ENCODE measurements around the gene PSAPL1.

Gene PSAPL1

DNA sequence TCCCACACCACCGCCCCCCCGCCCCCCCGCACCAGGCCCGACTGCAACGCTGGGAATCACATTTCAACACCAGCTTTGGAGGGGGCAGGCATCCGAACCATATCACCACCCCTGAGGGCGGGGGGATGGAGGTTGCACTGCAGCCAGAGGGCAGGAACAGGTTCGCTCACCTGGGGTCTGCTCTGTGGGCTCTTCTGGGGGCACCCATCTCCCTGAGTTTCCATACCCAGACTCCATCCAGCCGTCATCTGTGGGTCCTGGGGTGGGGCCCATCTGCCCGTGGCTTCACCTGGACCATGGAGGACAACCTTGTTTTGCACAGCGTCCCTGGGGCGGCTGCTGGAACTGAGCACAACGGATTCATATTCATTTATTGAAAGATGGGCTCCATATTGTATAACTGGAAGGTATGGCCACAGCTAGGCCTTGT lies 6.9 kb downstream of the PSAPL1 start:
- no peak overlapping the region for H3K4me3 ChIP-seq (ENCODE audit: low read depth, low read length)
- TF ChIP-seq, protein P1, sequence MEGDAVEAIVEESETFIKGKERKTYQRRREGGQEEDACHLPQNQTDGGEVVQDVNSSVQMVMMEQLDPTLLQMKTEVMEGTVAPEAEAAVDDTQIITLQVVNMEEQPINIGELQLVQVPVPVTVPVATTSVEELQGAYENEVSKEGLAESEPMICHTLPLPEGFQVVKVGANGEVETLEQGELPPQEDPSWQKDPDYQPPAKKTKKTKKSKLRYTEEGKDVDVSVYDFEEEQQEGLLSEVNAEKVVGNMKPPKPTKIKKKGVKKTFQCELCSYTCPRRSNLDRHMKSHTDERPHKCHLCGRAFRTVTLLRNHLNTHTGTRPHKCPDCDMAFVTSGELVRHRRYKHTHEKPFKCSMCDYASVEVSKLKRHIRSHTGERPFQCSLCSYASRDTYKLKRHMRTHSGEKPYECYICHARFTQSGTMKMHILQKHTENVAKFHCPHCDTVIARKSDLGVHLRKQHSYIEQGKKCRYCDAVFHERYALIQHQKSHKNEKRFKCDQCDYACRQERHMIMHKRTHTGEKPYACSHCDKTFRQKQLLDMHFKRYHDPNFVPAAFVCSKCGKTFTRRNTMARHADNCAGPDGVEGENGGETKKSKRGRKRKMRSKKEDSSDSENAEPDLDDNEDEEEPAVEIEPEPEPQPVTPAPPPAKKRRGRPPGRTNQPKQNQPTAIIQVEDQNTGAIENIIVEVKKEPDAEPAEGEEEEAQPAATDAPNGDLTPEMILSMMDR (IDR thresholded peaks at IDR 0.05; ENCODE audit: low read depth, low read length) = no peak

DNA sequence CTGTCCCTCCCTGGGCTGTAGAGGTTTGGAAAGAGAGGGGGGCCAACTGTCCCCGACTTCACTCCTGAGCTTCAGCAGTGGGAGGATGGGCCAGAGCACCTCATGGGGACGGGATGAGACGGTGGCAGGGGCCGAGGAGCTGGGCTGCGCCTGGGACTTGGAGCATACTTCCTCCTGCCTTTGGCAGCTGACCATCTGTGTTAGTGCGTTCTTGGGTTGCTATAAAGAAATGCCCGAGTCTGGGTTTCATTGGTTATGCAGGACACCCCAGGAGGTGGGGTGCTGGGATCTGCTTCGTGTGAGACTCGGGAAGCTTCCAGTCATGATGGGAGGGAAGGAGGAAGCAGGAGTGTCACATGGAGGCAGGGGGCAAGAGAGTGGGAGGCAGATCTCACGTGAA lies 7.4 kb downstream of the PSAPL1 start:
- TF ChIP-seq, protein P1 (IDR thresholded peaks at IDR 0.05; ENCODE audit: low read depth, low read length) = no peak
- H3K4me3 ChIP-seq (ENCODE audit: low read depth, low read length) = no peak overlapping the region

DNA sequence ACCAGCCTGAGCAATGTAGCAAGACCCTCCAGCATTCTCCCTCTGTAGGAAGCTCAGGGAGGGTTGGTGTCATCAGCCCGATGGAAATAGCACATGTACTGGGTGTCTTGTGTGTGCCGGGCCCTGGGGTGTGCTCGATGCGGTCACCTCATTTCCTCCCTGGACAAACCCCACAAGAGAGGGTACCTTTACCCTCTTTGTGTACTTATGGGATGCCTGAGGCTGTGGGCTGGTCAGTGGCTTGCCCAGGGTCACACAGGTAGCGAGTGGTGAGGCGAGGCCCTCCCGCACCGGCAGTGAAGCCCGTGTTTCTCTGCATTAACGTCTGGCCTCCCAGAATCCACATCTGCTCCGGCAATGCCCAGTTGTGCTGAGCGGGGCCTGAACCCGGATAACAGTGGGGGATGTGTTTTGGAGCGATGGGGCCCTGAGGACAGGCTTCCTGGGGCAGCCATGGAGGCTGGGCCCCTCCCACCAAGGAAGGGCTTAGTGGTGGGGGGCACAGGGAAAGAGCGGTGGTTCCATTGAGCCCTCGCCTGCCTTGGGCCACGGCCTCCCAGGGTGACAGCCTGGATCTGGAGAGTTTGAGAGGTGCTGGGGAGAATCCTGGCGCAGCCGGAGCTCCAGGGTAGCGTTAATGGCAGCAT lies 8.1 kb downstream of the PSAPL1 start:
- no peak overlapping the region for H3K4me3 ChIP-seq (ENCODE audit: low read depth, low read length)
- TF ChIP-seq, protein P1 (IDR thresholded peaks at IDR 0.05; ENCODE audit: low read depth, low read length) = no peak

DNA sequence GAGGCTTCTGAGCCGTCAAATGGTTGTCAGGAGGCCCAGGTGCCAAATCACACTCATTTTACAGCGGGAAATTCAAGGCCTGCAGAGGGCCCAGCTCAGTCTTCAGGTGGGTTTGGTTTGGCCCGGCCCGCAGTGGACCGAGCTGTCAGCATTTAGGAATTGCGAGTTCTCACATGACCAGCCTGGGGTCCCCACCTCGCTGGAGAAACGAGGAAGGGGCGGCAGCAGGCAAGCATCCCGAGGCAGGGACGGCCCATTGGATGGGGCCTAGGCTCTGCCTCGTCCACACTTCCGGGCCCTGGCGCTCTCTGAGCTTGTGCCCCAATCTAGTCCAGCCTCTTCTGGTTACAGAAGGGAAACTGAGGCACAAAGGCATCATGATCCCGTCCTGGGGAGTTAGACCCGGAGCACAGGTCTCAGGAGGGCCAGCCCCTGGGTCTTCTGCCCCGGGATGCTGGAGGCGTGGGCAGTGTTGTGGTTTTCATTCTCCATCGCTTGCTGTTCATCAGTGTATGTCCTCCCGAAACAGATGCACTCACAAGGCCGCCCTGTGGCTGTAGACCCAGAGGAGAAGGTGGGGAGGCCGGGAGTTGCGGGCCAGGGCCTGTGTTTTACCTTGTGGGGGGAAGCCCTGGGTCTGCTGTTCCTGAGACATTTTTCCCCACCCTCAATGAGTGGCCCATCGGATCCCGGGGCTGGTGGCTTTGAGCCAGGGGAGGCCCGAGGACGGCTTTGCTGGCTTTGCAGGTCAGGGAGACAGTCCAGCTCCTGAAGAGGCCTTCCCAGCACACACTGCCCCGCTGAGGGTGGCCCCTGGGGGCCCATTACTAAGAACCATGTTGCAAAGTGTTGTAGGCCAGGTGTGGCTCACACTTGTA lies 8.9 kb downstream of the PSAPL1 start:
- no peak overlapping the region for H3K4me3 ChIP-seq (ENCODE audit: low read depth, low read length)
- TF ChIP-seq, protein P1 (IDR thresholded peaks at IDR 0.05; ENCODE audit: low read depth, low read length) = no peak

DNA sequence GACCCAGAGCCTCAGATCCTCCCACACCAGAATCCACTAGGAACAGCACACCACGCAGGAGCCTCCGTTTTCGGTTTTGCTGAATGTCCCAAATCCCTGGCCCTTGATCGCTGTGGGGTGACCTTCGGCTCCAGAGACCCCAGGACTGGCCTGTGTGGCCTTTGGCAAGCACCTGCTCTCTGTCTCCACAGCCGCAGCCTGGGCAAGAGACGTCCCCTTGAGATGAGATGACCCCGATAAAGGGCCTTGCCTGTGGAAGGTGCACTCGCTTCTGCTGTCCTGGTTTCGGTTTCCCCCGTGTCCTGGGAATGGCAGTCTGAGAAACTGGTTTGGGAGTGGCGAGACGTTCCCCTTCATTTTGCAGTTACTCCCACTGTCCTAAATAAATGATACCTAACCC lies 9.6 kb downstream of the PSAPL1 start:
- TF ChIP-seq, protein P1 (IDR thresholded peaks at IDR 0.05; ENCODE audit: low read depth, low read length) = no peak
- H3K4me3 ChIP-seq (ENCODE audit: low read depth, low read length) = peak overlapping the region; percentile 27; the same call in 1 of the 2 replicates

DNA sequence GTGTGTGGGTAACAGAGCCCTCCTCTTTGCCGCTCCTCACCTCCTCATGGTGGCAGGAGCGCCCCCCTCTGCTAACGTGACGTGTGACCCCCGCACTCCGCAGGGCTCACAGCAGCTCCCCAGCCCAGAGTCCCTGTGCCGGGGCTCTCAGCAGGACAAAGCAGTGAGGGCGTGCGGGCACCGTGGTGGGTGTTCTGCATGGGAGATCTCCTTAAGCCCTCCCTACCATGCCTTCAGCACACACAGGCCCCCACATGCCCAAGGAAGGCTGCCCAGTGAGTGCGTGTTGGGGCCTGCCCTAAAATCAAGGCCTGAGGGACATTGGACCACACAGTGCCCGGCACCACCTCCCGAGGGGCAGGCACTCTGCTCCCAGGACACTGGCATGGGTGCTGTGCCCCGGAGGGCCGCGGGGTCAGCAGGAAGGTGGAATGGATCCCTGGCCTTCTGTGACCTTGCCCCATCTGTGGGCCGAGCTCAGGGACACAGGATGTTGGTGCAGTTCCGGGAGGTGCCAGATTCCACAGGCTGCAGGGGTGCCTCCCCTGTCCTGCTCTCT lies 10.1 kb downstream of the PSAPL1 start:
- TF ChIP-seq, protein P1 (IDR thresholded peaks at IDR 0.05; ENCODE audit: low read depth, low read length) = no peak
- no peak overlapping the region; the same call in 1 of the 2 replicates for H3K4me3 ChIP-seq (ENCODE audit: low read depth, low read length)
